Suppressor macrophage treated with lipopolysaccharide for 4 hours (primary cell): ENCODE measurements around the gene DRAP1.
A peak's percentile ranks its signal among the peaks of the same experiment; 100 is the strongest.

ENCODE experiments used
- DNase-seq: peaks from one replicate; pipeline ENCODE4 v3.0.0-alpha.2; 2020

DRAP1 gene

DNA sequence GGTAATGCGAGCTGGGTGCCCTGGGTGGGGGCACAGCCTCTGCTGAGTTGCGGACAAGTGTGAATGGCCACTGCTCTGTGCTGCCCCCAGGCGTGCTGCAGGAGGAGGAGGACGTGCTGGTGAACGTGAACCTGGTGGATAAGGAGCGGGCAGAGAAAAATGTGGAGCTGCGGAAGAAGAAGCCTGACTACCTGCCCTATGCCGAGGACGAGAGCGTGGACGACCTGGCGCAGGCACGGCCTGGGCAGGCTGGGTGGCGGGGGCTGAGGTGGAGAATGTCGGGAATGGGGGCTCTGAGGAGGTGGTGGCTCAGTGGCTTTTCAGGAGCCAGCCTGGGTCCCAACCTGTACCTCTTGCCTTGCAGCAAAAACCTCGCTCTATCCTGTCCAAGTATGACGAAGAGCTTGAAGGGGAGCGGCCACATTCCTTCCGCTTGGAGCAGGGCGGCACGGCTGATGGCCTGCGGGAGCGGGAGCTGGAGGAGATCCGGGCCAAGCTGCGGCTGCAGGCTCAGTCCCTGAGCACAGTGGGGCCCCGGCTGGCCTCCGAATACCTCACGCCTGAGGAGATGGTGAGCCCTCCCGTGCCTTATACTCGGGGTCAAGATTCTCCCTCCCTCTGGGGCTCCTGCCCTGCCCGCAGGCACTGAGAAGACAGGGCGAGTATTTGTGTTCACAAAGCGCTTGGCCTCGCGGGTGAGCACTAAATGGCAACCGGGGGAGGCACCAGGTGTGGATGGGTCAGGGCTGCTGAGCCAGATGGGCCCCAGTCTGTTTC lies 46.9 kb downstream of the DRAP1 start:
- DNase-seq = no peak

DNA sequence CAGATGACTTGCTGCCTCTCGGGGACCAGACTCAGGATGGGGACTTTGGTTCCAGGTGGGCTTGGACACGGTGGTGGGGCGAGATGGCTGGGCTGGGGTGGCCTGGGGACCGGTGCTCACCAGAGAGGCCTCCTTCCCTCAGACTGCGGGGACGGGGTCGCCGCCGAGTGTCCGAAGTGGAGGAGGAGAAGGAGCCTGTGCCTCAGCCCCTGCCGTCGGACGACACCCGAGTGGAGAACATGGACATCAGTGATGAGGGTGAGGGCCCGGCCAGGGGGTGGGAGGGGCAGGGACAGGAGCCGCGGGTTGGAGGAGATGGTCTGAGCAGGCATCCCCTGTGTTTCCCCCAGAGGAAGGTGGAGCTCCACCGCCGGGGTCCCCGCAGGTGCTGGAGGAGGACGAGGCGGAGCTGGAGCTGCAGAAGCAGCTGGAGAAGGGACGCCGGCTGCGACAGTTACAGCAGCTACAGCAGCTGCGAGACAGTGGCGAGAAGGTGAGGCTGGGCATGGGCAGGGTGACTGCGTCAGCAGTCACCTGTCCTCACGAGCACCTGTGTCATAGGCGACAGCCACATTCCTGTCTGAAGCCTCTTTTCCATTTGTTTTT lies 48.2 kb downstream of the DRAP1 start:
- DNase-seq = no peak

DNA sequence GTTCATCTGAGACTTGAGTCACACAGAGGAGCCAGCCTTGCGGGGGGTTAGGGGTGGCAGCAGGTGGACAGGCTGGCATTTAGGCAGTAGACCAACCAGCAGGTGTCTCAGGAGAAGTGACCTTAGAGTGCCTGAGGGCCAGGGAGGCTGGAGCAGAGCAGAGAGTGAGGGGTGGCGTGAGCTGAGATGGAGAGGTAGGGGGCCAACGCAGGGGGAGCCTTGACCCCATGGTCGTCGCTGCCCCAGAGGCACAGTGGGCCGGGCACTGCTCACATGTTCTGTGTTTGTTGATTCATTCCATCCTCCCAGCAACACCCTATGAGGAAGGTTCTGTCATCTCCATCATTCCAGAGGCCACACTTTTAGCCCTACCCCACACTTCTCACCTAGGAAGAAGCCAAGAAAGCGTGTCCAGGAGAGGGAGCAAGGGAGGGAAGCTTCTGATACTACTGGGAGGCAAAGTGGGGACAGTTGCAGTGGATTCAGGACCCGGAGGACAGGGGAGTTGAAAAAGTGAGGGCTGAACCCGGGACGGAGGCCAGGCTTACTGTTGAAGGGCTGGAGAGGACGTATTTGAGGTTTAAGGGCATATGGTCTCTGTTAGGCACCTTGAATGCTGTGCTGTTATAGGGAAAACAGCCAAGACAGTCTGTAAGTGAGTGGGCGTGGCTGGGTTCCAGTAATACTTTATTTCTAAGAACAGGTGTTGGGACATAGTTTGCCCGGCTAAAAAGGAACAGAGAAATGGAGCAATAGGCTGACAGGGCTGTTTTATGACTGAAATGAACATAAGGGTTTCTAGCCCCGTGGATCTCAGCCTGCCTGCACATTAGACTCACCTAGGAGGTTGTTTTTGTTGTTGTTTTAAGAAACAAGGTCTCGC lies 49.6 kb downstream of the DRAP1 start:
- DNase-seq = peak; percentile 7
